ENCODE data around the gene SIGLEC12.

GRCh38 chr19:51505904-51506303, 4.3 kb upstream of the SIGLEC12 start:
- no peak for TF ChIP-seq EZH2 (IDR thresholded peaks at IDR 0.05; ENCODE audit: low read length)
- TF ChIP-seq CTCF (optimal IDR thresholded peaks at IDR 0.05 in 1 of 3, IDR thresholded peaks at IDR 0.05 in 1 of 3, conservative IDR thresholded peaks at IDR 0.05 in 1 of 3; ENCODE audit: extremely low read depth in 1 of 3, insufficient read depth in 2 of 3, low read length in 3 of 3): no peak

All from keratinocyte (primary cell).